WTC11 (cell line): ENCODE results near the gene ARHGAP15. TPM values are rescaled to one million over a fixed set of nuclear protein-coding genes. Genes with fewer than 3 reads are reported as not detected.

Experiments
- ATAC-seq: fragments of 200-7000 bp; cut with Tn5 transposase; 2 replicates; pipeline ENCODE4 v1.10.0; 2021; ENCODE audit warnings: mild to moderate bottlenecking, moderate library complexity
- CTCF ChIA-PET: fragments of 300-600 bp; sonication (Branson Sonifier 250); formaldehyde crosslinking; loops from one replicate; lab custom pipeline; 2021; ENCODE audit warnings: antibody characterized with exemption; lab: Charles Lee
- POLR2A ChIA-PET: fragments of 350-600 bp; sonication (Branson Sonifier 250); formaldehyde crosslinking; loops from one replicate; lab custom pipeline; 2021; ENCODE audit warnings: antibody characterized with exemption; lab: Charles Lee
- DNase-seq: peaks from one replicate; pipeline ENCODE4 v3.0.0; 2021; ENCODE audit warnings: low spot score
- H3K27ac Mint-ChIP-seq: 2 replicates; pipeline ENCODE4 v1.8.0; 2021; ENCODE audit warnings: mixed read lengths
- H3K27me3 Mint-ChIP-seq: 2 replicates; pipeline ENCODE4 v1.8.0; 2021; ENCODE audit warnings: low read depth, mild to moderate bottlenecking, moderate library complexity, mixed read lengths
- H3K36me3 Mint-ChIP-seq: 2 replicates; pipeline ENCODE4 v1.8.0; 2021; ENCODE audit warnings: mixed read lengths
- H3K4me1 Mint-ChIP-seq: 2 replicates; pipeline ENCODE4 v1.8.0; 2022; ENCODE audit warnings: mixed read lengths
- H3K4me3 Mint-ChIP-seq: 2 replicates; pipeline ENCODE4 v1.8.0; 2021; ENCODE audit warnings: mild to moderate bottlenecking, moderate library complexity, mixed read lengths
- H3K9me3 Mint-ChIP-seq: 2 replicates; pipeline ENCODE4 v1.8.0; 2021; ENCODE audit warnings: mixed read lengths
- AFF4 ChIP-seq: sonication (generic); formaldehyde crosslinking; IDR thresholded peaks from 2 replicates; pipeline ENCODE4 v1.8.1; 2023; ENCODE audit warnings: mild to moderate bottlenecking, missing genetic modification reagents, borderline replicate concordance
- ATF6 ChIP-seq: sonication (generic); formaldehyde crosslinking; IDR thresholded peaks from 2 replicates; pipeline ENCODE4 v1.8.1; 2023; ENCODE audit warnings: mild to moderate bottlenecking, missing genetic modification reagents
- E2F1 ChIP-seq: sonication (generic); formaldehyde crosslinking; IDR thresholded peaks from 2 replicates; pipeline ENCODE4 v1.8.0; 2022; ENCODE audit warnings: mild to moderate bottlenecking, missing genetic modification reagents
- ELF4 ChIP-seq: sonication (generic); formaldehyde crosslinking; IDR thresholded peaks from 2 replicates; pipeline ENCODE4 v1.8.1; 2022; ENCODE audit warnings: low read depth, mild to moderate bottlenecking, moderate library complexity, missing genetic modification reagents
- FOXK1 ChIP-seq: sonication (generic); formaldehyde crosslinking; IDR thresholded peaks from 2 replicates; pipeline ENCODE4 v1.8.0; 2022; ENCODE audit warnings: mild to moderate bottlenecking, moderate library complexity, missing genetic modification reagents
- FOXP4 ChIP-seq: sonication (generic); formaldehyde crosslinking; IDR thresholded peaks from 2 replicates; pipeline ENCODE4 v1.8.0; 2022; ENCODE audit warnings: mild to moderate bottlenecking, missing genetic modification reagents
- MXD4 ChIP-seq: fragments of 250-450 bp; sonication (Bioruptor Pico); IDR thresholded peaks from 2 replicates; pipeline ENCODE4 v1.8.0; 2021; ENCODE audit warnings: mild to moderate bottlenecking, moderate library complexity, borderline replicate concordance
- PREB ChIP-seq: sonication (generic); formaldehyde crosslinking; IDR thresholded peaks from 2 replicates; pipeline ENCODE4 v1.8.1; 2022; ENCODE audit warnings: mild to moderate bottlenecking, missing genetic modification reagents, moderate library complexity, borderline replicate concordance
- SMAD4 ChIP-seq: sonication (generic); formaldehyde crosslinking; IDR thresholded peaks from 2 replicates; pipeline ENCODE4 v1.8.0; 2022; ENCODE audit warnings: mild to moderate bottlenecking, missing genetic modification reagents
- SOX15 ChIP-seq: fragments of 250-450 bp; sonication (Bioruptor Pico); IDR thresholded peaks from 2 replicates; pipeline ENCODE4 v1.9.0; 2021; ENCODE audit warnings: mild to moderate bottlenecking
- SP1 ChIP-seq: sonication (generic); formaldehyde crosslinking; conservative IDR thresholded peaks from 2 replicates; pipeline ENCODE4 v1.8.1; 2022; ENCODE audit warnings: missing genetic modification reagents
- ZNF121 ChIP-seq: sonication (generic); formaldehyde crosslinking; IDR thresholded peaks from 2 replicates; pipeline ENCODE4 v1.8.0; 2023; ENCODE audit warnings: missing genetic modification reagents
- ZNF263 ChIP-seq: sonication (generic); formaldehyde crosslinking; IDR thresholded peaks from 2 replicates; pipeline ENCODE4 v1.8.1; 2022; ENCODE audit warnings: low read depth, mild to moderate bottlenecking, moderate library complexity, missing genetic modification reagents
- total RNA-seq: library from RNA; stranded (reverse); gene quantifications from 3 replicates; pipeline ENCODE4 v1.2.3, GENCODE V29; 2021
- TF ChIP-seq, protein P1 (sequence below): sonication (generic); formaldehyde crosslinking; IDR thresholded peaks from 2 replicates; pipeline ENCODE4 v1.8.1; 2023; ENCODE audit warnings: mild to moderate bottlenecking, missing genetic modification reagents, moderate library complexity
- TF ChIP-seq, protein P2 (sequence below): sonication (generic); formaldehyde crosslinking; IDR thresholded peaks from 2 replicates; pipeline ENCODE4 v1.8.0; 2023; ENCODE audit warnings: missing genetic modification reagents, mild to moderate bottlenecking, borderline replicate concordance
- TF ChIP-seq, protein P3 (sequence below): fragments of 250-450 bp; sonication (Bioruptor Pico); IDR thresholded peaks from 2 replicates; pipeline ENCODE4 v1.9.0; 2021; ENCODE audit warnings: mild to moderate bottlenecking

Gene ARHGAP15
- total RNA-seq, 1 experiment from 2014 or later = 0.28 TPM

- no peak for TF ChIP-seq SOX15 (CRISPR knock-in tag)
- TF ChIP-seq PREB (CRISPR knock-in tag) = no peak
These were observed 61.2 kb downstream of the ARHGAP15 start (continued) for GRCh38 chr2:143190431-143190830.

DNA sequence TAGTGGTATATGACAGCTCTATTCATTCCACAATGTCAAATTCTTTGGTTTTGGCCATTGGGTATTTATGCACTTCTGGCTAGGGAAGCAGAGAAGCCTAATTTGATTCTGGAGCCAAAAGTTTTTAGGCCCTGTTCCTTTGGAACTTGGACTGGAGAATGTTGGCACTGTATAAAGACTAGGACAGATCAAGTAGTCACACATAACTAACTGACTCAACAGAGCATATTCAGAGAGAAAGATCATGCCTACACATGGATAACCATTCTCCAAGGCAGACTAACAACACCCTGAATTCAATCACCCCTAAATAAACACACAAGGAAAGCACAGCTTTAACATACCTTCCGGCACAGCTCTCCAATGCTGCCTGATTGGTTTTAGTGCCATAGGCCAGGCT lies 62.9 kb downstream of the ARHGAP15 start:
- Mint-ChIP-seq H3K27me3 (no peaks in the 10 kb centered on the region), H3K36me3 (no peaks in the 10 kb centered on the region), H3K27ac (no peak overlapping the region), H3K9me3 (no peaks in the 10 kb centered on the region), H3K4me1 (peaks cover 2% of the 10 kb centered on the region; the same call in 1 of the 2 replicates), H3K4me3 (no peak overlapping the region)
- CTCF ChIA-PET = no interaction called here
- POLR2A ChIA-PET = no interaction called here
- DNase-seq (no peak), ATAC-seq (no peak)
- no peak for TF ChIP-seq ZNF121
- TF ChIP-seq, protein P1, sequence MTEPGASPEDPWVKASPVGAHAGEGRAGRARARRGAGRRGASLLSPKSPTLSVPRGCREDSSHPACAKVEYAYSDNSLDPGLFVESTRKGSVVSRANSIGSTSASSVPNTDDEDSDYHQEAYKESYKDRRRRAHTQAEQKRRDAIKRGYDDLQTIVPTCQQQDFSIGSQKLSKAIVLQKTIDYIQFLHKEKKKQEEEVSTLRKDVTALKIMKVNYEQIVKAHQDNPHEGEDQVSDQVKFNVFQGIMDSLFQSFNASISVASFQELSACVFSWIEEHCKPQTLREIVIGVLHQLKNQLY = no peak
- no peak for TF ChIP-seq FOXK1 (CRISPR knock-in tag)
- no peak for TF ChIP-seq SMAD4
- TF ChIP-seq AFF4 (CRISPR knock-in tag) = no peak
- no peak for TF ChIP-seq ZNF263 (CRISPR knock-in tag)
- no peak for TF ChIP-seq ATF6
- no peak for TF ChIP-seq SP1 (CRISPR knock-in tag)
- TF ChIP-seq, protein P2, sequence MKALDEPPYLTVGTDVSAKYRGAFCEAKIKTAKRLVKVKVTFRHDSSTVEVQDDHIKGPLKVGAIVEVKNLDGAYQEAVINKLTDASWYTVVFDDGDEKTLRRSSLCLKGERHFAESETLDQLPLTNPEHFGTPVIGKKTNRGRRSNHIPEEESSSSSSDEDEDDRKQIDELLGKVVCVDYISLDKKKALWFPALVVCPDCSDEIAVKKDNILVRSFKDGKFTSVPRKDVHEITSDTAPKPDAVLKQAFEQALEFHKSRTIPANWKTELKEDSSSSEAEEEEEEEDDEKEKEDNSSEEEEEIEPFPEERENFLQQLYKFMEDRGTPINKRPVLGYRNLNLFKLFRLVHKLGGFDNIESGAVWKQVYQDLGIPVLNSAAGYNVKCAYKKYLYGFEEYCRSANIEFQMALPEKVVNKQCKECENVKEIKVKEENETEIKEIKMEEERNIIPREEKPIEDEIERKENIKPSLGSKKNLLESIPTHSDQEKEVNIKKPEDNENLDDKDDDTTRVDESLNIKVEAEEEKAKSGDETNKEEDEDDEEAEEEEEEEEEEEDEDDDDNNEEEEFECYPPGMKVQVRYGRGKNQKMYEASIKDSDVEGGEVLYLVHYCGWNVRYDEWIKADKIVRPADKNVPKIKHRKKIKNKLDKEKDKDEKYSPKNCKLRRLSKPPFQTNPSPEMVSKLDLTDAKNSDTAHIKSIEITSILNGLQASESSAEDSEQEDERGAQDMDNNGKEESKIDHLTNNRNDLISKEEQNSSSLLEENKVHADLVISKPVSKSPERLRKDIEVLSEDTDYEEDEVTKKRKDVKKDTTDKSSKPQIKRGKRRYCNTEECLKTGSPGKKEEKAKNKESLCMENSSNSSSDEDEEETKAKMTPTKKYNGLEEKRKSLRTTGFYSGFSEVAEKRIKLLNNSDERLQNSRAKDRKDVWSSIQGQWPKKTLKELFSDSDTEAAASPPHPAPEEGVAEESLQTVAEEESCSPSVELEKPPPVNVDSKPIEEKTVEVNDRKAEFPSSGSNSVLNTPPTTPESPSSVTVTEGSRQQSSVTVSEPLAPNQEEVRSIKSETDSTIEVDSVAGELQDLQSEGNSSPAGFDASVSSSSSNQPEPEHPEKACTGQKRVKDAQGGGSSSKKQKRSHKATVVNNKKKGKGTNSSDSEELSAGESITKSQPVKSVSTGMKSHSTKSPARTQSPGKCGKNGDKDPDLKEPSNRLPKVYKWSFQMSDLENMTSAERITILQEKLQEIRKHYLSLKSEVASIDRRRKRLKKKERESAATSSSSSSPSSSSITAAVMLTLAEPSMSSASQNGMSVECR = no peak
- TF ChIP-seq E2F1 (CRISPR knock-in tag) = no peak
- TF ChIP-seq, protein P3, sequence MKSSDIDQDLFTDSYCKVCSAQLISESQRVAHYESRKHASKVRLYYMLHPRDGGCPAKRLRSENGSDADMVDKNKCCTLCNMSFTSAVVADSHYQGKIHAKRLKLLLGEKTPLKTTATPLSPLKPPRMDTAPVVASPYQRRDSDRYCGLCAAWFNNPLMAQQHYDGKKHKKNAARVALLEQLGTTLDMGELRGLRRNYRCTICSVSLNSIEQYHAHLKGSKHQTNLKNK (CRISPR knock-in tag) = no peak
- no peak for TF ChIP-seq FOXP4 (CRISPR knock-in tag)
- TF ChIP-seq ELF4 (CRISPR knock-in tag) = no peak
- no peak for TF ChIP-seq MXD4 (CRISPR knock-in tag)
